NCI-H345 treated with DMSO at 0.1 percent for 48 hours (cell line): Measurements from ENCODE around the gene NADK.
"Not testable (repeated sequence)": the region's sequence is repeated elsewhere in the genome, so short reads cannot be mapped to it uniquely, and the experiment has no call there.

ENCODE experiments used
- DNase-seq: peaks from one replicate; lab custom pipeline; 2025; ENCODE audit not compliant: unreplicated experiment; lab: John Stamatoyannopoulos, UW

Gene NADK

DNA sequence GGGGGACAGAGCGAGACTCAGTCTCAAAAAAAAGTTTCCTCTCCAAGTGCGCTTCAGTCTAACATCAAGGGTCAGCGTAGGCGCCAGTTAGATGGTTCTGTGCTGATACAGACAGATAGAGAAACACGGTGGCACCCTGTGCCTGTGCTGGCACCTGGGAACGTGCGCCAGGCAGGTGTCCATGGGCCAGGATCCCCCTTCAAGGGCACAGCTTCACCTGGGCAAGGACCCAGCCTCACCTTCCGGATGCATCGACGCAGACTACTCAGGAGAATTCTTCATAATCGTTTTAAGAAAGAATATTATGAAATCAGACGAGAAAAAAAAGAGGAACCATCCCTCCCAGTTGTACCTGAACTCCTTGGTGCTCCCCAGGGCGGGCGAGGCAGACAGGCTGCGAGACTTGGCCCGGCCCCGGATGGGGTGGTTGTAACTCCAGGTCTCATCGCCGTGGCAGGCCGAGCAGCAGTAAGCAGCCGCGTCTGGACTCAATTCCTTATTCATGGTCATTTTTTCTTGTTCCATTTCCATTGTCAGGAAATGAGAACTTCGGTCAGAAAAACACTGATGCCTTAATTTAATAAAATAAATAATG is 13.3 kb downstream of the NADK start:
- no peak for DNase-seq

DNA sequence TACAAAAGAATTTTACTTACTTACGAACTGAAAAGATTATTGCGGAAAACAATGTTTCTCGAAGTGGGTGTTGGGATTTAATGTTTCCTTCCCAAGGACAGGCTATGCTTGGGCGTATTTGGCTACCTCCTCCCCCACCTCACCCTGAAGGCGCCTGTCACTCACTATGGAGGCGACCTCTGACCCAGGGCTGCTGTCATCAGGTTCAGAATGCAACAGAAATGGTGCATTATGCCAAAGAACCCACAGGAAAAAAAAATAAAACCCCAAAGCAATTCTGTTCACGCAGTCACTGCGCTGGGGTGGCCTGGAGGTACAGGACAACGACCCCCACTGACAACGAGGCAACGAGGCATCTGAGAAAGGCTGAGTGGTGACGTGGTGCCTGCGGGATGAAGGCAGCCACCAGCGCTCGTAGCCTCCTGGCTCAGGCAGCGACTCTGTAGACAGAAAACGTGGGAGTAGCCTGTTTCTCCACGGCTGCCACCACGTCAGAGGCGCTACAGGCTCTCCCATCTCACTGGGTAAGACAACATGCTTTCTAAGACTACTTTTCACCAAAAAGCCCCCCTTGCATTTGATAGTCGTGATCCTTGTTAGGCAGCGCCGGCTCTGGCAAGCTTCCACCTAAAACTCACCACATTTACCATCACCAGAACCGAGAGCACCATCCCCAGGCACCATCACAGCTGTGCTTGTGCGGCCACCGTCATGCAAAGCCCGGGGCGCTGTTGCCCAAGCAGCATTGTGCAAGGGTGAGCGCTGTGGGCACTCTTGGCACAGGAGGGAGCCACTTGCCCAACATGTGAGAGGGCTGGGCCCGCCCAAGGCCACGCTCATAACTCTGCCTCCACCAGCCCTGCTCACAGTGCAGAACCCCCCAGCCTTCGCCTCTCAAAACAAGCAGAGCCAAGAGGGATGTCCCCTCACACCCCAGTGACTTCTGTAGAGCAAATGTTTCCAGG is 14.3 kb downstream of the NADK start:
- no peak for DNase-seq

DNA sequence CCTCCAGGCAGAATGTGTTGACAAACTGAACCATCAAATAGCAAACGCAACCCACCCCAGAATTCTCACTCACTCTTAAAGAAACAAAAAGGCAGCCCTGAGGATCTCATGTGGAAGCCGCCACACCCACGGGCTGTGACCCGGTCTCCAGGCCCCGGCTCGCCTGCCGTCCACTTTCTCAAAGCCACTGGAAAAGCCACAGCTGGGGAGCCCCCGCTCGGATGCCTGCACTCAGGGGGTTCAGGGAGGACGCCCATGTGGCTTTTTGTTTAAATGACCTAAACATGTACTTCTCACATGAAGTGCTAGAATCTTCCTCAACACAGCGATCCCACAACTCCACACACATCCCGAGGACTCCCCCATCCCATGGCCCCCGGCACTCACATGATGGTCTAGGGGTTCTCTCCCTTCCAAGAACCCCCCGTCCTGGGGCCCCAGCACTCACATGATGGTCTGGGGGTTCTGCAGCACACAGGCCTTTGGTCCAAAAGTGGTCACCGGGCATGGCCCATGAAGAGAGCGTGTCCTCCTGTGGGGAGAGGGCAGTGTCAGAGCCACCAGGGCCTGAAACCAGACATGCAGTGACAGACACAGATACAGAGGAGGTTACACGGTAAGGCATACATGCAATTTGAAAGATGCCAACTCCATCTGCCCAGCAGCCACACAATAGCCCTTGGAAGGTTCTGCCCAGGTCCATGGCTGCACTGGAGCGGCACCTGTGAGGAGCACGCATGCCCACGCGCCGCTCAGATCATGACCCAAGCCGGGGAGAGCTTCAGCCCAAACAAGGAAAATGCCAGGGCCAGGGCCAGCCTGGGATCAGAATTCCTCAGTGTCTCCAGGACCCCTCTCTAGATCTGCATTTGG is 16.5 kb downstream of the NADK start:
- no peak for DNase-seq

DNA sequence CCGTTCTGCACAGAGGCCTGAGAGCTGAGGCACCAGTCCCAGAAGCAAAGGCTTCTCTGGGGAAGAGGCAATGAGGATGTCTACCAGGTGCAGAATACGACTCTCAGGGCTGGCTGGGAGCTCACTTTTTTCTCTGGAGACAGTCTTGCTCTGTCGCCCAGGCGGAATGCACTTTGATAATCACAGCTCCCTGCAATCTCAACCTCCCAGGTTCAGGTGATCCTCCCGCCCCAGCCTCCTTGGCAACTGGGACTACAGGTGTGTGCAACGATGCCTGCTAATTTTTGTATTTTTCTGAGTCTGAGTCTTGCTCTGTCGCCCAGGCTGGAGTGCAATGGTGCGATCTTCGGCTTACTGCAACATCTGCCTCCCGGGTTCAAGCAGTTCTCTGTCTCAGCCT is 17.6 kb downstream of the NADK start:
- no peak for DNase-seq

DNA sequence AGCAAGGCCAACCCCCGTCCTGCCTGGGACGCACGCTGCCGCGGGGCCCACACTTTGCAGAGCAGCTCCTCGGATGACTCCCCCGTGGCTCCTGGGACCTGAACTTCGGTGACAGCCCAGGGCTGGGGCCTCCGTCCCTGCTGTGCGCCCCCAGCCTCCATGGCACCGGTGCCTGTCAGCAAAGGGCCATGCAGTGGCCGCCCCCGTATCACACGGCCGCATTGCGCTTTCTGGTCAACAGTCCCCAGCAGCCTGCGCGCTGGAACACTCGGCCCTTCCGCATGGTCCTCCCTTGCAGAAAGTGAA is 18.0 kb downstream of the NADK start:
- DNase-seq: no peak

DNA sequence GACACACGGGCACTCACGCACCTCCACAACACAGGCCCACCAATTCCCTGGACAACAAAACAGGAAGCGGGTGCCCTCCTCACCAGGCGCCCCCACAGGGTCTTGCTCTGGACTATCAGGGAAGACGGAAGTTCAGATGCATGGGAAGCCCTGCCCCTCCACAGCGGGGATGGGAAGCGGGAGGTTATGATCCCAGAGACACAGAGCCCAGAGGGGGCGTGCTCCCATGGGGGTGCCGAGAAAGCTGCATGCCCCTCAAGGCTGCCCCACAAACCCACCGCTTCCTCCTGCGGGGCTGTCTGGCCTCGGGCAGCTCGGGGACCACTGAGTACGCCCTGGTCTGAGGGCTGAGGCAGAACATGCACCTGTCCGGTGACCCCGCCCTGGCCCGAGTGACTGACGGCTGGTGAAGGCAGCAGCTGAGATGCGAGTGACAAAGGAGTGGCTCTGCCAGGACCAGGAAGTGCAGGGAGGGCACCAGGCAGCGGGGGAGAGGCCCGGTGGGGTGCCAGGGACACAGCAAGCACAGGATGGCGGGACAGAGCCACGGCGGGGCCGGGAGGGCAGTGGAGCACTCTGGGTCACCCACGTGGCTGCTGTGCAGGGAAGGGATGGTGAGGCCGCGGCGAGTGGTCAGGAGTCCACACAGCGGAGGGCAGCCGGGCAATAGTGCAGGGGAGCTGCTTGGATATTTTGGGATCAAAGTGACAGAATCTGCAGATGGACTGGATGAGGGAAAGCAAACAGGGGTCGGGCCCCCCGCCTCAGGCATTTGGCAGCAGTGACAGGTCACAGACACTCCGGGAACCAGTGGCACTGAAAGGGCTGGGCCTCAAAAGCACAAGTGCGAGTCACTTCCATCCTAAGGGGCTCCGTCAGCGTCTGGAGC is 18.6 kb downstream of the NADK start:
- DNase-seq: no peak

DNA sequence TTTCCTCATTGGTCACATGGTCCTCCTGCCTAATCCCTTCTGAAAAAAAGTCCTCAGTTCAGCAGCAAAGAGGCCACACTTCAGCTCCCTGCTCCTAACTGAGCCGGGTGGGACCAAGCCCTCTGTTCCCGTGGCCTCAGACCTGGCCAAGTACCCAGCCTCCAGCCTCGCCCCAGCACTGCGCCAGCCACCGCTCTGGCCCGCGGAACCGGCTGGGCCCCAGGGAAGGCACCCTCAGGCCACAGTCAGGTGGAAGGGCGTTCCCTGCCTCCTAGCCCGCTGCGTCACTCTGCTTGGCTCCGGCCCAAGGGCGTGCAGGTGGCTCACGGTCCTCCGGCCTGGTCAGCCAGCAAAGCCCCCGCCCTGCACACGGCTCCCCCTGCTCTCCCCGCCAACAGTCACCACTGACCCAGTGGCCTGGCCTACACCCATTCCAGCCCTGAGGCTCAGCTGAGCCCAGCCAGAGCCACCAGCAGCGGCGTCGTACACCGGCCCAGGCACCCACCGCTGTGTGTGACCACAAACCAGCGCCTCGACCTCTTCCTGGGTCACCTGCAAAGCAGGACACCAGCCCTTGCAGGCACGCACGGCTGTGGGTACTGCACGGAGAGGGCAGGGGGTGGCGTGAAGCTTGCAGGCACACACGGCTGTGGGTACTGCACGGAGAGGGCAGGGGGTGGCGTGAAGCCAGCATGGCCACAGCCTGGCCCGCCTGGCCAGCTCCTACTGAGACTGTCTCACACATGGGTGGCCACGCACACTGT is 19.4 kb downstream of the NADK start:
- no peak for DNase-seq

DNA sequence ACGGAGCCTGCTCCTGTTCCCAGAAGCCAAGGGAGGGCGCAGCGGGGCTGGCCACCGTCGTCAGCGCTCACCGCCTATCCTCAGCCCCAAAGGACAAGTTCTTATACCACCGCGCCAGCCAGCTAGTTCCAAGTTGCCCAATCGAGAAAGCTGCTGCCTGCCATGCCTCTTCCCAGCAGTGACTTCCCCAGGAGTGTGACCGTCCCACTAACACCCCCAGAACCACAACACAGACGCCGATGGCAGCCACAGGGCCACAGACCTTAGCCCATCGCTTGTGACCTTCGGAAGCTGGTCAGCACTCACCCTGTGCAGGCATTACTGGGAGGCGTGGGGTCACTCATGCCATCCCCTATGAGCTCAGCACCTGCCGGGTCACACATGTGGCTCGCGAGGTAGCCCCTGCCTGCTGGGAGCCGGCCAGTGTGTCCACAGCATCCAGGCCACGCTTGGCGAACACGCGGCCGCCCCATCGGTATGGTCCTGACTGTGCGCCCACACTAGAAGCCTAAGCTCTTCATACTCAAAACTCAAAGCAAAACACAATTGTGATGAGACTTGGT is 20.1 kb downstream of the NADK start:
- DNase-seq: no peak

DNA sequence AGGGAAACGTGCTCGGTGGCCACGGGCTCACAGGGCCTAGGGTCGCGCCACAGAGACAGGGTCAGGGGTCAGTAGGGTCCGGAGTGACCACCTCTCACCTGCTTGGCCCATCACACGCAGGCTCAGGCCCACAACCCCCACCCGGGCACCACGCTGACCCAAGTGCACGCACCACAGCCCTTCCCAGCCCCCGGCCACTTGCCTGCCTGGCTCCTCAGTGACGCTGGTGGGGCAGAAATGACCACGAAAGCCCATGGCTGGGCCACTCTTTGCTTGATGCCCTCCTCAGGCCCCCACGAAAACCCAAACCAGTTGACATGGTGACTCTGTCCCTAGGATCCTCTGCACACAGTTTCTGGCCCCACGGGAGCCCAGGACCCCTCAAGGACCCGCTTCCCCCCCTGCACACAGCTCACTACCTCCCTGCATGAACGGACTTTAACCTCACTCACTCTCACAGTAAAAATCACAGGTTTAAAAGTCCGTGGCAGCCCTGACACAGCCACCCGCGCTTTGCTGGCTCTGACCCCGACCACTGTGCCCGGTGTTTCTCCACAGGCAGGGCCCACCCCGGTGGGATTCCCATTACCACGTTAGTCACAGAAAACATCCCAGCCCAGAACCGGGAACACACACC is 20.7 kb downstream of the NADK start:
- no peak for DNase-seq

DNA sequence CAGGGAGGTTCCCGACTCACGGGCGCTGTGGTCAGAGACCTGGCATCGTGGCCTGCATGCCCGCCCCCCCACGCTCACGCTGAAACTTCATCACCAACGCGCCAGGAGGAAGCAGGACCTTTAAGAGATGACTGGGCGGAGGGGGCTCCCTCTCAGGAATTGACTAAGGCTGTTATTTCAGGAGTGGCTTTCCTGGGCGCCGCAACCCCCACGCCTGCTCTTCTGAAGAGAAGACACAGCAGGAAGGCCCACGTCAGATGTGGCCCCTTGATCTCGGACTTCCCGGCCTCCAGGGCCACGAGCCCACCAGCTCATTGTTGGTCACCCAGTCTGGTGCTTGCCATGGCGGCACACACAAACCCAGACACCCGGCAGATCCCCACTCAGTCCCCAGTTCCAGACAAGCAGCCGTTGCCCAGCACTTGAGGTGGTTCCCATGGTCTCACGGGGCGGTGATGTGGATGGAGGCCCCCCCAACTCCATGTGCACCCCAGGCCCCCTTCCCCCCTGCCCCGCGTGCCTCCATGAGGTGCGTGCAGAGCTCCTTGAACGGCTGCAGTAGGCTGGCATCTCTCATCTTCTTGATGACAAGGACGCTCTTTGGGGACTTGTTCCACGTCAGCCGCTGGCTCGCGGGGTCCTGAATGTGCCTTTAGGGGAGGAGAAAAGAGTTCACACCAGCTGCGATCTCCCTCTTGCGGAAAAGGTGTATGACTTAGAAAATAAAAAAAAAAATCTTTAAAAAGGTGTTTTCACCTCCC is 21.4 kb downstream of the NADK start:
- DNase-seq: no peak

DNA sequence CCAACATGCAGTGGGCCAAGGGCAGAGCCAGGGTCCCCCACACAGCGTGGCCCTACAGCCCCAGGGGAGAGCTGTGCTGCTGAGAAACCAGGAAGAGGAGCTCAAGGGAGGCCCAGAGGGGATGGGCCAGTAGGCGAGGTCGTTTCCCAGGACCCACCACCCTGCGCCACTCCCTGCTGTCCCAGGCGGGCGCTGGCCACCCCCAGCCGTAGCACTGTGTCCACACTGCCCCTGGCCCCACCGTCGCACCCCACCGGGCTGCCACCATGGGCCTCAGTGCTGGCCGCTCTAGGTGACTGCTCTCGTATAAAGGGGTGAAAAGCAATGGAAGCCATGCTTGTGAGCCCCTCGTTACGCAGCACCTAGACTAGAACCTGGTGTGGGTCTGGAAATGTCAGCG is 22.4 kb downstream of the NADK start:
- no peak for DNase-seq

DNA sequence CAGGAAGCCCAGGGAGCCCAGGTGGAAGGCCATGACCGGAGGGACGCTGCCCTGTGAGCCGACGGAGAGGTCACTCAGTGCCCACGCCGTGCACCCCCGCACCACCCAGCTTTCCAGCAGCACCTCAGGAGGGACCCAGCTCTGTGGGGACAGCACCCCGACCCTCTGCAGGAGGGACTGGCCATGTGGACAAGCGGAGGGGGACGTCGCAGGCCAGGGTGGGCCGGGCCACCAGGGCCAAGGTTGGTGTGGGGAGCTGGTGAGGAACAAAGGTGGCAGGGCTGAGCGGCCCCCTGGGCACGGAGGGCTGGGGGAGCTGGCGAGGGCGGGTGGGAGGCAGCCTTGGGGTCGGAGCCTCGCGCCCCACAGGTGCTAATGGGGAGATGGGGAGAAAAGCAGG is 22.8 kb downstream of the NADK start:
- DNase-seq: no peak

DNA sequence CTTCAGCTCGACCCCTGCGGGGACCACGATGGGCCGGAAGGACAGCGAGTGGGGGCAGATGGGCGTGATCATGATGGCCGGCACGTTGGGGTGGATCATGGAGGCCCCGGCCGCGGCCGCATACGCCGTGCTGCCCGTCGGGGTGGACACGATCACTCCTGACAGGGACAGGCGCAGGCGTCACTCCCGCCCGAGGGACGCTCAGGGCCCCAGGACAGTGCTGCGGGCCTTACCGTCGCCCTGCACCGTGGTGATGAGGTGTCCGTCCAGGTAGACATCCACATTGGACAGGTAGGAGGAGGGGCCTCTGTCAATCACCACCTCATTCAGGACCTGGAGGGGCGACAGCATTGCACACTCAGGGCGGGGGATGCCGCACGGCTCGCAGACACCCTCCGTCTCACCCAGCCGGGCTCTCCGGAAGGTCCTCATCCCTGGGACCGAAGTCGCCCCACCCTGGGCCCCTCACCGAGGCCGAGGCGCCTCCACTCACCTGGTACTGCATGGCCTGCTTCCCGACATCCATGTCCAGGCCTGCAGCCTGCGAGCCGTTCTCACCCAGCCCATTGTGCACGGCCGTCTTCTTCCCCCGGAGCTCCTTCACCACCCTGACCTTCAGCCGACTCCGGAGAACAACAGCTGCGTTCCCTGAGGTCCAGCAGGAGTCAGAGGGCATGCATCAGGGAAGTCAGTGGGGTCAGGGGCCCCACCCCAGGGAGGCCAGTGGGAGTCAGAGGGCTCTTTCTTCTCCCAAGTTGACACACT is 24.0 kb downstream of the NADK start:
- DNase-seq: no peak

DNA sequence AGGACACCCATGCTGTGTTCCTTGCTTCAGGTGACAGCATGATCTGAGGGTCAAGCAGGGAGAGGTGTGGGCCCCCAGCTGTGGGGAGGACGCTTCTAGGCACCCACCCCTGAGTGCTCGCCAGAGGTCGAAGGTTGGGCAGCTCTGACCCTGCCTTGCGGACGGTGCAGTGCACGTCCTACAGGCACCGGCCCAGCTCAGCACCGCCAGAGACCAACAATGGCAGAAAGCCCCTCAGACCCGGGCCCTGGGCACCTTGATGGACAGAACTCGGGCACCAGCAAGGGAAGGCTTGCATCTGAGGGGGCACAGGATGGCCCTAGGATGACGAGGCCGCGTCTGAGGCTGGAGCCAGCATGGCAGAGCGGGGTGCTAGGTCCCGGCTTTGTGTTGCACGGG is 24.7 kb downstream of the NADK start:
- no peak for DNase-seq

DNA sequence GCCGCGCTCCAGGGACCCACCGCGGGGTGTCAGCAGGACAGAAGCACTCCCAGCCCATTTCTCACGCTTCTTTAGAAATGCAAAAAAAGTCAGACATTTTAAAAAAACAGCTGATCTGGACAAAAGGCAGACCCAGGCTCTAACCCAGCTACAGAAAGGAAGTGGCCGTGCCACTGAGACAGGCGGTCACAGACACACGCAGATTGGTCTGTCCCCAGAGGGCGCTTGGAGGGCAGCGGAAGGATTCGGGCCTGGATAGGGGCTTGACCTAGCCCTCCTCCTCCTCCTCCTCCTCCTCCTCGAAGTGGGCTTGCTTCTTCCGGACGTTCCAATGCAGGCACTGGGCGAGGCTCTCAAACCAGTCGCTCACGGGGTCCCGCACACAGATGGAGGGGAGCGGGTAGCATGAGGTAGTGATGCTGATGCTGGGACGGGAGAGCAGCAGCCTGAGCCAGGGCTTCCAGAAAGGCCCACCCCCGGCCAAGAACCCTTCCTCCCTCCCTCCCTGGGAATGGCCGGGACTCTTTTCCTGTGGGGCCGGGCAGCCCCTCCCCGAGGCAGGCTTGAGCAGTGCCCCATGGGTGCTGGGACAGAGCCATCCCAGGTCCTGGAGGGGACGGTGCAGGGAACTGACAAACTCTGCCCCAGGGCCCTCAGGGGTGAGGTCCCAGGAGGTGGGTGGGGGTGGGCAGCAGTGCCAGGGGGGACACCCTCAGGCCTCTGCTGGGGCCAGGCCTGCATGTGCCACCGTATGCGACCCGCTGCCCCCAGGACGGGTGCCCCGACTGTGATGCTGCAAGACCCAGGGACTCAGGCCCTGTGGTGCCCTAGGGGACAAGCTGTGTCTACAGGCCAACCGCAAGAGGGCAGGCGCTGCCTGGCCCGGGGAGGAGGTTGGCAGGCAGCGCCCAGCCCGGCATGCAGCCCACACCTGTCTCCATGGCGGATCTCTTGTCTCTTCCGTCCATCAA is 25.3 kb downstream of the NADK start:
- DNase-seq: no peak

DNA sequence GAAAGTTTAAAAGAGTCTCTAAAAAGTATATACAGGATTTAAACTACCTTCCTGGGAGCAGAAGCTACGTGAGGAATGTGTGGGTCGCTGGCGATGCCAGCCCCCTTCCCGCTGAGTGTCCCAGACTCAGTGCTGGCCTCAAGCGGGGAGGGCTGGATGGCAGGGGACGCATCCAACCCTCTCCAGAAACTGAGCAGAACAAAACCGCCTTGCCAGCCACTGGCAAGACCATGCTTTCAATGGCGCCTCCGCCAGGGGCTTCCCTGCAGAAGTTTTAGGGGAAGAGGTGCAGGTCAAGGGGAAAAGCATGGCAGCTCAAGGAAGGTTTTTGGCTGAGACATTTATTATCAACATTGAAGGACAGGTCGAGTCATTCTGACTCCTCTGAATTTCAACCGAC is 26.1 kb downstream of the NADK start:
- DNase-seq: no peak

DNA sequence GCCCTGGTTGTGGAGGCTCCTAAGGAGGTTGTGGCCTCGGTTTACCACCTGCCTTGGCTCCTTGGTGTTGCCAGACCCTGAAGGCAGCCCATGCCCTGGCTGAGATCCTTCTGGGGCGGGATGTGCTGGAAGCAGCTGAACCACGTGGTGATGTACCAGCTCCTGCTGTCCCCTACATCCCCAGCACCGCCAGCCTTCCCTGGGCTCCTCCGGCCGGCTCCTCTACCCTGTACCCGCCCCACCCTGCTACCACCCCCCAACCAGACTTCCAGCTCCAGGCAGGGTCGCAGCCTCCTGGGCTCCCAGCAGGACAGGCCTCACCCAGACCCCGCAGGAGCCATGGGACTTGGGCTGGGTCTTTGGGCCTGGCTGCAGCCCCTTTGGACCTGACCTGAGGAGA is 28.3 kb downstream of the NADK start:
- DNase-seq: not testable (repeated sequence)
